Smooth muscle cell of the brain vasculature (primary cell): ENCODE results near the gene EML4.
A peak's percentile ranks its signal among the peaks of the same experiment; 100 is the strongest.
"Not testable (repeated sequence)": the region's sequence is repeated elsewhere in the genome, so short reads cannot be mapped to it uniquely, and the experiment has no call there.

Source experiments
- DNase-seq: peaks from one replicate; pipeline ENCODE4 v3.0.0-alpha.2; 2012; ENCODE audit warnings: low read depth, low spot score

The EML4 gene, protein sequence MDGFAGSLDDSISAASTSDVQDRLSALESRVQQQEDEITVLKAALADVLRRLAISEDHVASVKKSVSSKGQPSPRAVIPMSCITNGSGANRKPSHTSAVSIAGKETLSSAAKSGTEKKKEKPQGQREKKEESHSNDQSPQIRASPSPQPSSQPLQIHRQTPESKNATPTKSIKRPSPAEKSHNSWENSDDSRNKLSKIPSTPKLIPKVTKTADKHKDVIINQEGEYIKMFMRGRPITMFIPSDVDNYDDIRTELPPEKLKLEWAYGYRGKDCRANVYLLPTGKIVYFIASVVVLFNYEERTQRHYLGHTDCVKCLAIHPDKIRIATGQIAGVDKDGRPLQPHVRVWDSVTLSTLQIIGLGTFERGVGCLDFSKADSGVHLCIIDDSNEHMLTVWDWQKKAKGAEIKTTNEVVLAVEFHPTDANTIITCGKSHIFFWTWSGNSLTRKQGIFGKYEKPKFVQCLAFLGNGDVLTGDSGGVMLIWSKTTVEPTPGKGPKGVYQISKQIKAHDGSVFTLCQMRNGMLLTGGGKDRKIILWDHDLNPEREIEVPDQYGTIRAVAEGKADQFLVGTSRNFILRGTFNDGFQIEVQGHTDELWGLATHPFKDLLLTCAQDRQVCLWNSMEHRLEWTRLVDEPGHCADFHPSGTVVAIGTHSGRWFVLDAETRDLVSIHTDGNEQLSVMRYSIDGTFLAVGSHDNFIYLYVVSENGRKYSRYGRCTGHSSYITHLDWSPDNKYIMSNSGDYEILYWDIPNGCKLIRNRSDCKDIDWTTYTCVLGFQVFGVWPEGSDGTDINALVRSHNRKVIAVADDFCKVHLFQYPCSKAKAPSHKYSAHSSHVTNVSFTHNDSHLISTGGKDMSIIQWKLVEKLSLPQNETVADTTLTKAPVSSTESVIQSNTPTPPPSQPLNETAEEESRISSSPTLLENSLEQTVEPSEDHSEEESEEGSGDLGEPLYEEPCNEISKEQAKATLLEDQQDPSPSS

DNA sequence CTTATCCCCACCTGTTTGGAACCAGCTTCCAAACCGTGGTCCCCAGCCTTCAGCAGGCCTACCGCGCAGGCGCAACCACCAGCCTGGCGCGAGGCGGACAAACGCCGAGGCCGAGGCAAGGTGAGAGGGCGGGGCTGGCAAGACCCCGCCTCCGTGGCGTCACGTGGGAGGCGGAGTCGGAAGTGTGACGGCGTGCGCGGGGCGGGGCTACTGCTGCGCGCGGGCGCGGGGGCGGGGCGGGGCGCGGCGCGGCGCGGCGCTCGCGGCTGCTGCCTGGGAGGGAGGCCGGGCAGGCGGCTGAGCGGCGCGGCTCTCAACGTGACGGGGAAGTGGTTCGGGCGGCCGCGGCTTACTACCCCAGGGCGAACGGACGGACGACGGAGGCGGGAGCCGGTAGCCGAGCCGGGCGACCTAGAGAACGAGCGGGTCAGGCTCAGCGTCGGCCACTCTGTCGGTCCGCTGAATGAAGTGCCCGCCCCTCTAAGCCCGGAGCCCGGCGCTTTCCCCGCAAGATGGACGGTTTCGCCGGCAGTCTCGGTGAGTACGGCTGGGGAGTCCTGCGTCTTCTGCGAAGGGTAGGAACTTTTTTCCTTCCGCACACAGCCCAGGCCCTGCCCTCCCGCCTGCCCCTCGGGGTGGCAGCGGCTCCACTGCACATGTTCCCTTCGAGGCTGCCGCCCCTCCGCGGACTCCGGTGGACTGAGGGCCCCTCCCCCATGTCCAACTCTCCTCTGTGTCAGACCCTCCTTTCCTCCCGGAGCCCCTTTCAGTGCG, at the start of gene EML4:
Gene EML4, plus strand, starts transcription at position 254 of the 774 bp plus-strand sequence. Its CDS starts 259 bp downstream, at position 513.
- peak; percentile 55 for DNase-seq

DNA sequence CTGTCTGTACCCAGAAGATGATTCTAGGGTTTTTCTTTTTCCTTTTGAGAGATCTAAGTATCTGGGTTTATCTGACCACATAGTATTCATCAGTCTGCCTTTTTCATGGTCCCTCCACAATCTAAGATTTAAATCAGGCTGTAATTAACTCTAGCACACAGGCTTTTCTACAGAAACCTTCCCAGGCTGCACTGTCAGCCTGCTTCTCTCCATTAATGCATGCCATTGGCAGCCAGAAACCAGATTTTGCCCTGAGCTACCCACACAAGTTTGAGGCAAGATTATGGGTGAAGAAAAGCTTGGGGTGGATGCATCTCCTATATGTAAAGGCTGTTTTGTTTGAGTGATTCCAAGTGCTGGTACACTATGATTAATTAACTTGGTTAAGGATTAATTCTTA, 45.7 kb upstream of the EML4 start:
- no peak for DNase-seq

DNA sequence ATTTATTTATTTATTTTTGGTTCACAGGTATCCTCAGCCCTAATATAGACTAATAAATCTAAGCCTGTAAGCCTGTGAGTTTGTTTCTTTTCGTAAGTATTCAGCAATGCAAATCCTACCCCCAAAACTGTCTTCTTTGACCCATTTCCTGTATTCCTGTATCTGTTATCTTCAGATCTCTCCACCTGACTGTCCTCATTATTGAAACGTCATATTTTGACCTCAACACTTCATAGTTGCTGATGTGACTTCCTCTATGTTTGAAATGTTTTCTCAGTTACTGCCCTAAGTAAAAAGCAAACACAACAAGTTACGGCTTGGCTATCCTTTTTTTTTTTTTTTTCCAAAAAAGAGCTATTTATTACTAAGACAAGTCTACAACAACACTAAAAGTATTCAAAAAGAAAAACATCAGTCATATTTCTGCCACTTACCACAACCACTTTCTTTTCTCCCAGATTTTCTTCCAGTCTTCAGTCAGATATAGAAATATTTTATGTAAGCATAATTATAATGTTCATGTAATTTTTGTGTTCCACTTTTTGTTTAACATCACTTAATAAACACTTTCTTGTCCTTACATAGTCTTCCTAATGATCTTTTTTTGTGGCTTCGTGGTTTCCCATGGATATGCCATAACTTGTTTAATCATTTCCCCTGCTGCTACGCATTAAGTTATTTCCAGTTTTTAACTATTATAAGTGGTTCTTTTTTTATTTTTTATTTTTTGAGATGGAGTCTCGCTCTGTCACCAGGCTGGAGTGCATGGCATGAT, 45.0 kb upstream of the EML4 start:
- no peak for DNase-seq

DNA sequence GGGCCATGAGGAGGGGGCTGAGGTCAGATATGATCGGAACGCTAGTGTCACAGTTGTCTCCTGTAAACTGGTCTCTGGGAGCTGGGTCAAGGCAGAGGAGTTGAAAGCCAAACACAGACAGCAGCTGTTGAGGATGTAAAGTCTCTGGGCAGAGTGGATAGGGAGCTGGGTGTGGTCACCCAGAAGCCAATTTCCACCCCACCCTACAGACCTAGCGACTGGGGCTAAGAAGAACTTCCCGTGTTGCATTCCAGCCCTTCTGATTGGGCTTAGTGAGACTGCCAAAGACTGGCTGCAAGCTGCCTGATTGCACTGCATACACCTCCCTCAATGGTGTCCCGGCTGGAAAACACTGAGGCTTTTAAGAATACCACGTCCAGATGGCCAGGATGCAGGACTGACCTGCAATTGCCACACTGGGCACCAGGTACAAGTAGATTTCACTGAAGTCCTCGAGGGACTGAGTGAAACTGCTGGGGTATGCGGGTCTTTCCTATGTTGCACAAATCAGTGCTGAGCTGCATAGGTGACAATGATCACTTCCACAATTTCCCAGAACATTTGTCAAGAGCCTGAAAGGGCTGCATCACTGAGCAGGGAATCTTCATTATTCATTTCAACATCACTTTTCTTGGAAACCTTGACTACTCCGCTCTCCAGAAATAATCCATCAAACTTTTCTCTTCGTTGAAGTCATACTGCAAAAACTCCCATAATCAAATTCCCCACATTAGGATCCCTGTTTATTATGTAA, 43.1 kb upstream of the EML4 start:
- no peak for DNase-seq

DNA sequence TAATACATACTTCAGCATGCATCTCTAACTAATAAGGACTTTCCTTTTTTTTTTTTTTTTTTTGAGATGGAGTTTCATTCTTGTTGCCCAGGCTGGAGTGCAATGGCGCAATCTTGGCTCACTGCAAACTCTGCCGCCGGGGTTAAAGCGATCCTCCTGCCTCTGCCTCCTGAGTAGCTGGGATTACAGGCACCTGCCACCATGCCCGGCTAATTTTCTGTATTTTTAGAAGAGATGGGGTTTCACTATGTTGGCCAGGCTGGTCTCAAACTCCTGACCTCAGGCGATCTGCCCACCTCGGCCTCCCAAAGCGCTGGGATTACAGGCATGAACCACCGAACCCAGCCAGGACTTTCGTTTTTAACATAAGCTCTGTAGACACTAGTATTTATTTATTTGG, 42.3 kb upstream of the EML4 start:
- not testable (repeated sequence) for DNase-seq

DNA sequence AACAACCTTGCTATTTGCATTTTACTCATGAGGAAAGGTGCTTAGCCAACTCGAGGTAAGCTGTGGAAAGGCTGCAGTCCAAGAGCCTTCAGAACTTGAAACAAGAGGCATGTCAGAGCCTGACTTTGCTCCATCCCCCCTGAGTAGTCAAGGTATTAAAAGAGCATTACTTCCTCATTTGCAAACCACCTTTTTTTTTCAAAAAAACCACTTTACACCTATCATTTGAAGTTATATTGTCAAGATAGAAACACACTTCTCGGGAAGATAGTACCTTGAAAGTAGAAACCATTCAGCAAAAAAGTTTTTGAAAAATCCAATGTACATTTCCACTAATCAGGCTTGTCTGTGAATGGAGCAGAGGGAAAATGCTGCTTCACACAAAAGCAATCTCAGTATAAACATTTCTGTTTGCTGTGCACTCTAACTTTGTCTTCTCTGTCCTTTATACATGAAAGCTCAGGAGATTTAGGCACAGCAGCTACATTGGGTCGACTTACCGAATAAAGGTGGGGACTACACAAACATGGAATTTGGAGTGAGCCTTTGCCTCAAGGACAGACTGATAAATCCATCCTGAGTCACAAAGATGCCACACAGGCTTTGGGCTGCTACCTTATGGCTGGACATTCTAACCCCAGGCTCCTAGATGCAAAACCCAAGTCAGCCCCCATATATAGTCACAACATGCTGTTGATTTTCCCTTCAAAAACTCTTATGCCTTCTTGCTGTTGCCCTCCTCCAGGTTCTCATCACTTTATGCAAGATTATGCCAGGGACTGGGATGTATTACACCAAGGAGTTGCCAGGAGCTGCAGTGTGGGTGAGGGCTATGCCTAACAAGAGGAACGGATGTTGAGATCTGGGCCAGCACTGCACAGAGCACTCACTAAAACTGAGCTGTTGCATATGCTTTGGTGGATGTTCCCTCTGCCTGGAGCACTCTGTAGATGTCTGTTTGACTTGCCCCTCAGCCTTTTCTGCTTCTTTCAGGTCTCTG, 41.4 kb upstream of the EML4 start:
- DNase-seq: no peak

DNA sequence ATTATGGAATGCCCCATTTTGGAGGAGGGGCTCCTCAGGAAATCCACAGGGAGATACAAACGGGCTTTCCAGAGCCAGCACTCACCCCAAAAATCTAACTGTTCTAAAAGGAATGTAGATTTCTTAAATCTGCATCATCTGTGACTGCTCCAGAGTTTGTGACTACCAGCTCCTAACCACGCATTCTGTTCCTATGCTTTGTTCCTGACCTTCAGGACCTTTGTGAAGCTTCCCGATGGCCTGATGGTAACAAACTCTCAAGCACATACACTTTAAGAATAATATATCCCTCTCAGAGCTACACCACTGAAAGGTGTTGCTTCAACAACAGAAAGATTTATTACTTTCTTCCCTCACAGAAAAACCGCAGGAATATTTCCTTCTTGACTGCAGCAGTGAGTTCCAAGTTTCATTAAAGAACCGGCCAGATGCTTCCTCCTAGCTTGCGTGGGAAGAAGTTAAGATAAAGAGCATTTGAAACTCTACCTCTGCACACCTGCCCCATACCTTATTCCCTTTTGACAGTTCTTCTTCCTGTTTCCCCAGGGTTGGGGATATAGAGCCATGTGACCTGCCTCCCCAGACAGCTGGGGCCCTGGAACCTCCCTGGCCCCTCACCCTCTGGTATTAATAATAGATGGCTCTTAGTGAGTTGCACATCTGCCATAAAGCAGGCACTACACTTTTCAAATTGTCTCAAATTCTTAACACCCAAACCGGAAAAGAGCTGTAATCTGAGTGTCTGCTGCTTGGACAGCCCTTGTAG, 40.2 kb upstream of the EML4 start:
- no peak for DNase-seq

DNA sequence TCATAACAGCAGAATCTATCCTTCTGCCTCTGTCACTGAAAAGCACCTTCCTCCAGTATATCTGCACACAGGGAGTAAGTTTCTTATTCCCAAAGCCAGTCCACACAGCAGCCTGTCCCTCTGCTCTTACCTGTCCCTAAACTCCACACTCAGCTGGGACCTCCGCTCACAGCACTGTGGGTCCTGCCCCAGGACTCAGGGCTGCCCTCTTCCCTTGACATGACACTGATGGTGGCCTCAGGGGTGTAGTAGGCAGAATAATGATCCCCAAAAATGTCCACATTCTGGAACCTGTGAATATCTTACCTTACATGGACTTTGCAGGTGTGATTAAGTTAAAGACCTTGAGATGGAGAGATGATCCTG, 39.7 kb upstream of the EML4 start:
- no peak for DNase-seq

DNA sequence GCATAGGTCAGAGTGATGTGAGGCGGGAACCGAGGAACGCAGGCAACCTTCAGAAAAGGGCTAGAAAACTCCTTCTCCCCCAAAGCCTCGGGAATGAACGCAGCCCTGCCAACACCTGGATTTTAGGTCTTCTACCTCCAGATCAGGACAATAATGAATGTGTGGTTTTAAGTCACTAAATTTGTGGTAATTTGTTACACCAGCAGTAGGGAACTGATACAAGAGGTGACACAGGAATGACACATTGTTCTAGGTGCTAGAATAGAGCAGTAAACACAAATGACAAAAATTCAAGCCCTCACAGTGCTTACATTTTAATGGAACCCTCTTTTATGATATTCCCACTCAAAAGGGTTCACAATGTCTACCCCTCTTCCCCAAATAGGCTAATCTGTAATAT, 39.2 kb upstream of the EML4 start:
- DNase-seq: no peak

DNA sequence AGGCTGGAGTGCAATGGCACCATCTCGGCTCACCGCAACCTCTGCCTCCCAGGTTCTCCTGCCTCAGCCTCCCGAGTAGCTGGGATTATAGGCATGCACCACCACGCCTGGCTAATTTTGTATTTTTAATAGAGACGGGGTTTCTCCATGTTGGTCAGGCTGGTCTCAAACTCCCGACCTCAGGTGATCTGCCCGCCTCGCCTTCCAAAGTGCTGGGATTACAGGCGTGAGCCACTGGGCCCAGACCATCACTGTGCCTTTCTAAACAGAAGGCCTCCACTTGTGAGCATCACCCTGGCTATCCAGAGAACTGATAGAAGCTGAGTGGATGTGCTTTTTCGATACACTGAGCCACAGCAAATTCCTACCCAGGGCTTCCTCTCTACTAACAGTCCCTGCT, 38.3 kb upstream of the EML4 start:
- DNase-seq: not testable (repeated sequence)

DNA sequence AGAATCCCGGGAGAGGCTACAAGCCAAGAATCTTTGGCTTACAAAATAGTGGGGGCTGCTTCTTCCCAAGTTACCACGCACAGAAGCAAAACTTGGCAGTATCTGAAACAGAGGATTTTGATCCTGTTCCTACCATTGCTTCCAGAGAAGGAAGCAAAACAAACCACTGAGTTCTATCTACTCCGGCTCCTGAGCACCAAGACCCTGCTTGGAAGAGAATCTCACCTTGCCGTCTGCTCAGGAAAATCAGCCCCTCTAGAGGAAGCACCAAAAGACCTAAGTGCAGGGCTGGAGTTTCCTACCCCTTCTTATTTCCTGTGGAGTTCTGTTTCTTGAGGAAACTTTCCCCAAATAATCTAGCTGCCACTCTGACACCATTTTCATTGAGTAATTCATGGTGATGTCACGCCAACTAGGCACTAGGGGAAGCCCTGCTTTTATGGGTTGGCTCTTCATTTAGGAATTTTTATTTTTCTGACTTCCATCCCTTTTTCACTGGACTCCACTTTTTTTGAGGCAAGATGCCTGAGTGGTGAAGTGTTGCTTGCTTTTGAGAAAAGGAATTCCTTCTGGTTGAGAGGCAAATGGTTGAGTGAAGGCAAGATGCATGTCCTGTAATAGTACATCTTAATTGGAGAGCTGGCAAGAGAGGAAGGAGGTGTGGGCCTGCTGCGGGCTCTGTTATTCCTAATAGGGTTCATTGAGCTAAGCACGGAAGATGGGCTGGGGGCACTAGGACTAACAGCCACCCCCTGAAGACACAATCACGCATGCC, 36.8 kb upstream of the EML4 start:
- no peak for DNase-seq

DNA sequence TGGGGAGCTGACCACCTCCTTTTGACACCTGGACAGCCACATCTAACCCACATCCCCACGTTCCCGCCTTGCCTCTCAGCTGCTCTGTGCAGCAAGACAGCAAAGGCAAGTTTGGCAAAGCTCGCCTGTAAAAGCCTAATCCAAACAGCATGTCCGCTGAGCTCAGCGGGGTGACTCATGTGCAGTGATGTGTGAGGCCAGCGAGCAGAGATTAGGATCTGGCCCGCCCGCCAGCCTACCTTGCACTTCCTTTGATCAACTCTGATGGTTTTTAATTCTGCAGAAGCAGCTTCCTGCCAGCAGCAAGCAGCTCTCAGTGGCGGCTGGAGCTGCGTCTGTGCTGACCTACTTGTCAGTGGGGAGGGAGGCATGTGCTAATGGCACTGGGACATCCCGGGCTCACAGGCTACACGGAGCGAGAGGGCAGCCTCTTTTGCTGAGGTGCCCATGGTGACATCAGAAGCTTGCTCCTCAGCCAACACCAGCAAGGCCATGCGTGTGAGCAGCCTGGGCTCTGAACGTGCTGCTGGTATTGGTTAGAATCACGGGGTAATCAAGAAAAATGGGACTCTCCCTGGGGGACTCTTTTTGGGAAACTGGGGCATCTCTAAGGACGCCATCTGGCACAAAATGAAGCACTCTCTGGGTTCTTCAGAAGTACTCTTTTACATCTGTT, 36.0 kb upstream of the EML4 start:
- DNase-seq: peak; percentile 78

DNA sequence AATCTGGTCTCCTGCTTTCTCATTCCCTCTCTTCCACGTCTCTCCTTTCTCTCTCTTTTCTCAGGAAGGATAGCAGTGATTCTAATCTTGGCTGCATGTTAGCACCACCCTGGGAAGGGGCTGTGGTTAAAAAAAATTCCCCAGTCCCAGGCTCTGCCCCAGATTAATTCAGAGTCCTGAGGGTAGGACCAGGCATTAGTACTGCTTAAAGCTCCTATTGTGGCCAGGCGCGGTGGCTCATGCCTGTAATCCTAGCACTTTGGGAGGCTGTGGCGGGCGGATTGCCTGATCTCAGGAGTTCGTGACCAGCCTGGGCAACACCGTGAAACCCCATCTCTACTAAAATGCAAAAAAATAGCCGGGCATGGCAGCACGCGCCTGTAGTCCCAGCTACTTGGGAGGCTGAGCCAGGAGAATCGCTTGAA, 35.4 kb upstream of the EML4 start:
- no peak for DNase-seq

DNA sequence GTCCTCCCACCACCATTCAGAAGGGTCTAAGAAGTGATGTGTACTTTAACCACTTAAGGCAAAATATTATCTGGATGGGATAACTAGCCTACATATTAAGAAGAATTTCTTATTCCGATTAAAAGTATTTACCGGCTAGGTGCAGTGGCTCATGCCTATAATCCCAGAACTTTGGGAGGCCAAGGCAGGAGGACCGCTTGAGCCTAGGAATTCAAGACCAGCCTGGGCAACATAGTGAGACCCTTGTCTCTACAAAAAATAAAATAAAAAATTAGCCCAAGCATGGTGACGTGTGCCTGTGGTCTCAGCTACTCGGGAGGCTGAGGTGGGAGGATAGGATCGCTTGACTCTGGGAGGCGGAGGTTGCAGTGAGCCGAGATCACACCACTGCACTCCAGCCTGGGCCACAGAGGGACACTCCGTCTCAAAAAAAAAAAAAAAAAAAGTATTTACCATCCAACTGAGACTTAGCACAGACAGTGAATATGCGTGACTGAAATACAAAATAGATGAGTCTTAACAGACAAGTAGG, 34.7 kb upstream of the EML4 start:
- DNase-seq: not testable (repeated sequence)

DNA sequence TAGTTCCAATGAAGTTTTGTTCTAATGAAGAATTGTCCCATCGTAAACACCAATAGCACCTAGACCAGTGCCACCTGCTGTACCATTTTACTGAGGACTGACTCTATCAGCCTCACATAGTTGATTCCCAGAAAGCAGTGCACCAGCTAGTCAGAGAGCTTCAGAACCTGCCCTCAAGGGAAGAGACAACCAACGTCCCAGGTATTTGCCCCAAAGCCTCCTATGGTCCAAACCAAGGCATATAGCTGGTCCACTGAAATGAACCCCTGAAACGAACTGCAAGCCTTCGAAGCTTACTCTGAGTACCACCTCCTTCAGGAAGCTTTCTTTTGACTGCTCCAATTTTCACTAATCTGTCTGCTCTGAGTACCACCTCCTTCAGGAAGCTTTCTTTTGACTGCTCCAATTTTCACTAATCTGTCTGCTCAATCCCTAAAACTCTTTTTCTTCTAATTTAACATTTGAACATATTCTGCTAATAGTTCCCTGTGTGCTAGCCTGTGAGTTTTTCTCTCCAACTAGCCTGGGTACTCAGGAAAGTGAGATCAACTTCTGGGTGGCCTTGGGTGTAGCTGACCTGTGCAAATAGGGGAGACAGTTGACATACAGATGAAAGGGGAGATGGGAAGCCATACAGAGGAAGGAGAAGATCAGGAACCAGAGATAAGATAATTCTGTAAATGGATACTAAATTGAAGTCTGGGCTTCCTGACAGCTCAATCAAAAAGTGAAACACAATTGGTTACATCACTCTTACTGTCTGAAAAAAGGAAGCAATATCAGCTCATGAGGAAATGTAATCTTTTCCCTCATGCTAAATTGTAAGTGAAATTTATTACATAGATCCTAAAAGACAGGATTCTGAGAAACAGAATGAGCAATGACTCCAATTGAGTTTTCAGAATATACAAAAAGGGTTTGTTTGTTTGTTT, 33.5 kb upstream of the EML4 start:
- DNase-seq: no peak

DNA sequence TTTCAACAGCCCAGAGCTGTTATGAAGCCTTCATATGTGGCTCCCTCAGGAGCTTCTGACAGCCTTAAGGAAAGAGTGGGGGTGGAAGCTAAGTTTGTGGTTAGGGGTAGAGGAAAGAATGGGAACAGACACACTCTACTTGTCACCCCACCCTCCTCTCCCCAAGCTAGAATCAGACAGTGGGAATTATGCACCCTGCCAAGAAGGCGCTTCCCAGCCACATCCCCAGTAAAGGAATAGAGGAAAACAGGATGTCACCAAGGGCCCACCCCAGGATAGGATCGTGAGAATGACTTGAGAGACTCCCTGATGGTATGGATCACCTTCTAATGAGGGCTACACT, 32.4 kb upstream of the EML4 start:
- DNase-seq: no peak
